Measurements from ENCODE around the gene GPR137.
A peak's percentile ranks its signal among the peaks of the same experiment; 100 is the strongest.

Gene GPR137

GRCh38 chr11:64240435-64241240, 45.0 kb upstream of the GPR137 start, which contains the start of gene FKBP2 (continued):
- peak; percentile 51; the same call in 1 of the 2 replicates for TF ChIP-seq PRDM10 (tag by site-specific recombination; IDR thresholded peaks at IDR 0.05)
- TF ChIP-seq REST (tag by site-specific recombination; IDR thresholded peaks at IDR 0.05): peak; percentile 65
- 0 out of 2 replicates have a peak, but pooled peaks have one; percentile 10 for TF ChIP-seq ZNF843 (tag by site-specific recombination; IDR thresholded peaks at IDR 0.05)
- peak; percentile 99 for TF ChIP-seq ZNF335 (tag by site-specific recombination; conservative IDR thresholded peaks at IDR 0.05)
- TF ChIP-seq ZBTB6 (tag by site-specific recombination; IDR thresholded peaks at IDR 0.05): no peak
- peak; percentile 18; the same call in 1 of the 2 replicates for TF ChIP-seq BCL11B (tag by site-specific recombination; IDR thresholded peaks at IDR 0.05; ENCODE audit: low read depth)
- TF ChIP-seq SP7 (tag by site-specific recombination; IDR thresholded peaks at IDR 0.05): no peak
- TF ChIP-seq ZSCAN23 (tag by site-specific recombination; IDR thresholded peaks at IDR 0.05): no peak
- peak; percentile 91 for TF ChIP-seq ZBTB10 (tag by site-specific recombination; IDR thresholded peaks at IDR 0.05)
- peak; percentile 86 for TF ChIP-seq ZNF629 (tag by site-specific recombination; IDR thresholded peaks at IDR 0.05)
- TF ChIP-seq ZNF544 (tag by site-specific recombination; IDR thresholded peaks at IDR 0.05): no peak
- no peak for TF ChIP-seq ZNF362 (tag by site-specific recombination; IDR thresholded peaks at IDR 0.05)
- peak; percentile 11; the same call in 1 of the 2 replicates for TF ChIP-seq KLF17 (tag by site-specific recombination; IDR thresholded peaks at IDR 0.05)
- no peak for TF ChIP-seq ZNF488 (tag by site-specific recombination; IDR thresholded peaks at IDR 0.05)
- TF ChIP-seq ZFP37 (tag by site-specific recombination; IDR thresholded peaks at IDR 0.05): no peak
- TF ChIP-seq ZNF280D (tag by site-specific recombination; IDR thresholded peaks at IDR 0.05): no peak
- no peak for TF ChIP-seq ZSCAN5A (tag by site-specific recombination; IDR thresholded peaks at IDR 0.05)
- TF ChIP-seq ZNF660 (tag by site-specific recombination; IDR thresholded peaks at IDR 0.05): 0 out of 2 replicates have a peak, but pooled peaks have one; percentile 12
